GM06990 (cell line): ENCODE measurements around the gene PHF23.
A peak's percentile ranks its signal among the peaks of the same experiment; 100 is the strongest.

ENCODE experiments used
- DNase-seq: peaks from one replicate; pipeline ENCODE4 v3.0.0-alpha.2; 2011; ENCODE audit not compliant: insufficient read length; ENCODE audit errors: extremely low read depth
- H3K27me3 ChIP-seq: replicated peaks from 2 replicates; pipeline ENCODE4 v1.6.0; 2011; ENCODE audit warnings: low read length; ENCODE audit not compliant: control insufficient read depth, insufficient read depth
- H3K36me3 ChIP-seq: 2 replicates; pipeline ENCODE4 v1.5.1; 2011; ENCODE audit warnings: low read length; ENCODE audit not compliant: control insufficient read depth, insufficient read depth
- H3K4me3 ChIP-seq: replicated peaks from 2 replicates; pipeline ENCODE4 v1.5.1; 2011; ENCODE audit warnings: low read depth, mild to moderate bottlenecking, control low read depth, low read length
- TF ChIP-seq, protein P1 (sequence below): IDR thresholded peaks from 2 replicates; pipeline ENCODE4 v1.5.1; 2011; ENCODE audit warnings: low read length, control low read depth, mild to moderate bottlenecking, inconsistent platforms; ENCODE audit not compliant: insufficient read depth, poor library complexity, severe bottlenecking

The PHF23 gene

DNA sequence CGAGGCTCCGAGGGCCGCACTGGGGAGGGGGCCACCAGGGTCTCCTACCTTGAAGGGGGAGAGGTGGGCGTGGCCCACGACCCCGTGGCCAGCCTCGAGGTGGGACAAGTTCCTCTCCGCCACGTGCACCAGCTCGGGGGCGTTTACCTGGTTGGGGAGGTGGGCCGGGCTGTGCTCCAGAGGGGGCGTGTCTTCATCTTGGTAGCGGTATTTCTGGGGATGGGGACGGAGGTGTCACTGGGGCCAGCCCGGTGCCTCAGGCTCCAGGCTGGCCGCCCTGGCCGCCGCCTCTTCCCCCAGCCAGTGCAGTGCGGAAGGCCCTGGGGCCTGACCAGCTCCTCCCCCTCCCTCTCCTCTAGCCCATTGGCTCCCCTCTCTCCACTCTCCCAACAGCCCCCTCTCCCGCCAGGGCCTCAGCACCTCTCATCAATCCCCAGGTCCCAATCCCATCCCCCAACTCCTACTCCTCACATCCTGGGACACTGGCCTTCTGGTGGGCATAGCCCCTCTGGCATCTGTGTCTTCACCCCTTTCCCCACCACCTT is 31.2 kb downstream of the PHF23 start:
- Histone ChIP-seq H3K36me3 (no peaks in the 10 kb centered on the region), H3K27me3 (no peaks in the 10 kb centered on the region), H3K4me3 (no peak overlapping the region)
- DNase-seq, result no peak
- TF ChIP-seq, protein P1, sequence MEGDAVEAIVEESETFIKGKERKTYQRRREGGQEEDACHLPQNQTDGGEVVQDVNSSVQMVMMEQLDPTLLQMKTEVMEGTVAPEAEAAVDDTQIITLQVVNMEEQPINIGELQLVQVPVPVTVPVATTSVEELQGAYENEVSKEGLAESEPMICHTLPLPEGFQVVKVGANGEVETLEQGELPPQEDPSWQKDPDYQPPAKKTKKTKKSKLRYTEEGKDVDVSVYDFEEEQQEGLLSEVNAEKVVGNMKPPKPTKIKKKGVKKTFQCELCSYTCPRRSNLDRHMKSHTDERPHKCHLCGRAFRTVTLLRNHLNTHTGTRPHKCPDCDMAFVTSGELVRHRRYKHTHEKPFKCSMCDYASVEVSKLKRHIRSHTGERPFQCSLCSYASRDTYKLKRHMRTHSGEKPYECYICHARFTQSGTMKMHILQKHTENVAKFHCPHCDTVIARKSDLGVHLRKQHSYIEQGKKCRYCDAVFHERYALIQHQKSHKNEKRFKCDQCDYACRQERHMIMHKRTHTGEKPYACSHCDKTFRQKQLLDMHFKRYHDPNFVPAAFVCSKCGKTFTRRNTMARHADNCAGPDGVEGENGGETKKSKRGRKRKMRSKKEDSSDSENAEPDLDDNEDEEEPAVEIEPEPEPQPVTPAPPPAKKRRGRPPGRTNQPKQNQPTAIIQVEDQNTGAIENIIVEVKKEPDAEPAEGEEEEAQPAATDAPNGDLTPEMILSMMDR, result no peak

DNA sequence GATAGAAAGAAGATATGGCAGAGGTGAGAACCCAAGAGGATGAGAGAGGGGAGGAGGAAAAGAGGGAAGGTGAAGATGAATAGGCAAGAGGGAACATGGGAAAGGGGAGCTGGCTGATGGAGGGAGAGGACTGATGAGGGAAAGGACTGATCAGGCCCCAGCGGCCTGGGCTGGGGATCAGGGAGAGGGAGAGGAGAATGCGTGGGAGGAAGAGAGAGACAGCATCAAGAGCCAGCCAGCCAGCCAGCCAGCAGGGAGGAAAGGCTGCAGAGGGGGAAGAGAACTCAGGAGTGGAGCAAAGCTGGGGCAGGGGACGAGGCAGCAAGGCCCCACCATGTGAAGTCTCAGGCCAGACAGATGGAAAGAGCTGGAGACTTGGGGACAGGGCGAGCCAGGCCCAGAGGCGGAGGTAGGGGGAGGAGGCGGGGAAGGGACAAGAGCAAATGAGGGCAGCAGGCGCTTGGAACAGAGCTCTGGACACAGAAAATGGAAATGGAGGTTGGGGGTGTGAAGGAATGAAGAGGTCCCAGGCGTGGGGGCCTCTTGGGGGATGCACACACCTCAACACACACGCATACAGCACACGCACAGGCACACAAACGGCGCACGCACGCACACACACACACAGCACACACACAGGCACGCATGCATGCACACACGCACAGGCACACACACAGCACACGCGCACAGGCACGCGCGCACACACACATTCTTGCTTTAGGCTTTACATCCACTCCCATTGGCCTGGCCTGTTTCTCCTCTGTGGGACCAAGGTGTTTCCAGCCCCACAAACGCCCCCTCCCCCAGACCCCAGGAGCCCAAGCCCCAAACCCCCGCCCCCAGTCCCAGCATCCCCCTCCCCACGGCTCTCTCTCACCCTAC is 31.9 kb downstream of the PHF23 start:
- no peak overlapping the region for H3K4me3 ChIP-seq
- TF ChIP-seq, protein P1, result no peak
- DNase-seq, result no peak

DNA sequence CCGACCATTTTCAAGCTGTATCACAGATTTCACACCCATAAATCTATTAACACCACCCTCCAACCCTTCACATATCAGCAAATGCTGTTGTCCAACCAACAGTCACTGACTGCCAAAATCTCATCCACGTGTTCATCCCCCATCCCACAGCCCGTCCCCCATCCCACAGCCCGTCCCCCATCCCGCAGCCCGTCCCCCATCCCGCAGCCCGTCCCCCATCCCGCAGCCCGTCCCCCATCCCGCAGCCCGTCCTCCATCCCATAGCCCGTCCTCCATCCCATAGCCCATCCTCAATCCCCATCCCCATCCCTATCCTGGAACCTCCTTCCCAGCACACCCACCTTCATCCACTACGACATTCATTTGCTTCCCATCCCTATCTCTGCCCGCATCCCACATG is 33.7 kb downstream of the PHF23 start:
- H3K4me3 ChIP-seq, result peak overlapping the region; percentile 62
- no peak for DNase-seq
- TF ChIP-seq, protein P1, result no peak
- H3K27me3 ChIP-seq, result no peaks in the 10 kb centered on the region
- no peaks in the 10 kb centered on the region for H3K36me3 ChIP-seq

More for the DNA sequence above, 31.9 kb downstream of the PHF23 start:
- H3K27me3 ChIP-seq, result no peaks in the 10 kb centered on the region
- no peaks in the 10 kb centered on the region for H3K36me3 ChIP-seq

DNA sequence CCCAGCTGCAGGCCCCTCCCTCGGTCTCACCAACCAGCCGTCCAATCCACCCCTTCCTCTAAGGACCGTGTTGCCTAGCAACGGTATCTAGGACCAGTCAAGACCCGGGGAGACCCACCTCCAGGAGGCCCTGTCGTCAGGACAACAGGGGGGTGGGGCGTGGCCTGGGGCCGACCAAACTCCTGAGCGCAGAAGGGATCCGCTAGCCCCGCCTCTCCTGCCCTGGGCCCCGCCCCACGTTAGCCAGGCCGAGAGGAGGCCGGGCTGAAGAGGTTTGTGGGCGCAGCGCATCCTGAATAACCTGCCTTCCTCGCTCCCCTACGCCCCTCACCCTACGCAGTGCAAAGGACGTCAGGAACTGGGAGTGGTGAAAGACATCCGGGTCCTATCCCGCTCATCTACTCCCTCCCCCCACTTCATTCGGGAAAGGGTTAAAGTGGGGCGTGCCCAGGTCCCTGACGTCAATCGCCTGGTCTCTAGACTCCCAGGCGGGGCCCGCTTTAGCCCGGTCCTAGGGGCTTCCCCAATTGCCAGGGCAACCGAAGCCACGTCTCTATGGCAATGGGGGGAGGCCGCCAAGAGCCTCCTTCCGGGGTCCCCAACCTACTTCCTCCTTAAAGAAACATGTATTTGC is 34.3 kb downstream of the PHF23 start:
- Histone ChIP-seq H3K27me3 (no peaks in the 10 kb centered on the region), H3K4me3 (peak overlapping the region; percentile 62), H3K36me3 (no peaks in the 10 kb centered on the region)
- peak; percentile 94 for DNase-seq
- TF ChIP-seq, protein P1, result no peak

DNA sequence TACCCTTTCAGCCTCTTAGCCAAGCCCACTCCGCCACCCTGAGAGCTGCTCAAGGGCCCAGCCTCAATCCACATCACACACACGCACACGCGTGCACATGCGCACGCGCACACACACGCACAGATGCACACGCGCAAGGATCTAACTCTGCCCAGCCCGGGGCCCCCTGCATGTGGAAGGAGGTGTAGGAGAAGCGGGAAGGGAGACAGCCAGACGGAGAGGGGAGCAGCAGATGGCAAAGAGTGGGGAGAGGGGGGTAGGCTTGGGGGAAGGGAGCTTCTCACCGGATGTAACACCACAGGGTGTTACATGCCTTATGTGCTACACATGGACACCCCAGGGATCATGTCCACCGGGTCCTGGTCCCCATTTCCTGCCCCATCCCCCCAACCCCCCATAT is 34.9 kb downstream of the PHF23 start:
- Histone ChIP-seq H3K4me3 (peak overlapping the region; percentile 62), H3K27me3 (no peaks in the 10 kb centered on the region), H3K36me3 (no peaks in the 10 kb centered on the region)
- DNase-seq, result no peak
- TF ChIP-seq, protein P1, result no peak
